GM12865 (cell line): ENCODE results near the gene NDUFC2.
A peak's percentile ranks its signal among the peaks of the same experiment; 100 is the strongest.
"Not testable (repeated sequence)": the region's sequence is repeated elsewhere in the genome, so short reads cannot be mapped to it uniquely, and the experiment has no call there.

ENCODE experiments used
- DNase-seq: peaks from one replicate; pipeline ENCODE4 v3.0.0; 2010; ENCODE audit warnings: low read depth
- H3K4me3 ChIP-seq: 2 replicates; pipeline ENCODE4 v1.5.1; 2011; ENCODE audit warnings: mild to moderate bottlenecking, low read depth, low read length, control low read depth
- CTCF ChIP-seq: IDR thresholded peaks from 2 replicates; pipeline ENCODE4 v1.5.1; 2011; ENCODE audit warnings: low read length, control low read depth, low read depth, inconsistent platforms; ENCODE audit not compliant: insufficient read depth; ENCODE audit errors: missing control alignments

Gene NDUFC2

GRCh38 chr11:78109081-78110015, 29.7 kb upstream of the NDUFC2 start:
- DNase-seq = no peak
- no peak for TF ChIP-seq CTCF

DNA sequence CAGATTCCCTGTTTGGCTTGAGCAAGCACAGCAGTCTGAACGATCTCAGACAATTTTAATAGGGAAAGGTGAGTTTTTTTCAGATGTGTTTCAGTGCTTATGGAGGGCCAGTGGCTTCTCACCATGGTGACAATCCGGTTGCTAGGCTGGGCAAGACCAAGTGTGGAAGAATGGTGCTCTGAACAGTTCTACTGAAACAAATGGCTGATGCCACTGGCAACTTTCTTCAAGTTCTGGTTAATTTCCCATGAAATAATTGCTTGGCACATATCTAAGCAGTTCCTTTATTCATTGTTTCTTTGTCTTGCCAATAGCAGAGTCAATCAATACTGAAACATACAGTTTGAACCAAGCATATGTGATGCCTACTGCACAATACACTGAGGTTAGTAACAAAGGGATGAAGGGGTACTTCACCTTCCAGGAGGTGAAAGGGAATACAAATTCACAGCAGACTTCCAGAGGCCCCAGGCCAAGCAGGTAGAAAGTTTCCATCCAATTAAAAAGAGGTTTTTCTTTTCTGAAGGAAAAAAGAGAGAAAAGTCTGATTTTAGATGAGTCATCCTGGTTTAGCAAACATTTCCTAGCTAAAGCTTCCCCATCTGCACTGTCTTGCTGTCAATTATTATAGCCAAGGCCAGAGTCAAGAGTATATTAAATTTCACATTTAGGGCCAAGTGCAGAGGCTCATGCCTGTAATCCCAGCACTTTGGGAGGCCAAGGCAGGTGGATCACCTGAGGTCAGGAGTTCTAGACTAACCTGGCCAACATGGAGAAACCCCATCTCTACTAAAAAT, 21.2 kb upstream of the NDUFC2 start:
- DNase-seq = no peak
- no peak for TF ChIP-seq CTCF
- H3K4me3 ChIP-seq = no peak overlapping the region

More at GRCh38 chr11:78109081-78110015, 29.7 kb upstream of the NDUFC2 start:
- no peak overlapping the region for H3K4me3 ChIP-seq

DNA sequence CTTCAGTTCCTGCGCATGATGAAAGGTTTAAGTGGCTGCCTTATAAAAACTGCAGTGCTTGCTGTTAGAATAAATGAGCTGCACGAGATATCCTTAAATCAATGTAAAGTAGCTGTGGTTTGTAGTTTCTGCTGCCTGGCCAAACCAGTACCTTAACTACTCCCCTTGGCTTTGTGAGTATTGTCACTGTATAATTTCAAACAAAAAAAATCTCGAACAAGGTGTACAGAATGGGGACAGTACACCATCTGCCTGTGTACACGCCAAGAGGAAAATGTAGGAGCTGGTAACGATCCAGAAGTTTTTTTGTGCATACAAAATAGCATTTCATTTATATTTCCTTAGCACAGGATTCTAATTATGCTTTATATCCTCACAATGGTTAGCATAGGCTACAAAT, 20.6 kb upstream of the NDUFC2 start:
- TF ChIP-seq CTCF = no peak
- DNase-seq = no peak

DNA sequence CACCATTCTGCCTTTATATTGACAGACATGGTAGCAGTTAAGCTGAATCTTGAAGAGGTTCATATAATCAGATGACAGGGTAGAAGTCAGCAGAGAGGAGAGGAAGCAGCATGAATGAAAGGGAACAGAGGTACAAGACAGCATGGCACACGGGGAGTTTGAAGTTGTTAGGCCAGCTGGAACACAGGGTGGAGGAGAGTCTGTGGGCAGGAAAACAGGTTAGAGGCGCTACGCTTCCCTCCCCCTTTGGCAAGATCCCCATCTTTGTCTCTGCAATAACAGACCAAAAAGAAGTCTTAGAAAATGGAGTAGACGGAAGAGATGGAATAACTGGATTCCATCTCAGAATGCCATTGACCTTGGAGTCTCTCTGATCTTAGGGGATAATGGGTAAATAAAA, 20.0 kb upstream of the NDUFC2 start:
- no peak overlapping the region for H3K4me3 ChIP-seq
- DNase-seq = no peak
- no peak for TF ChIP-seq CTCF

More for the DNA sequence above, 20.6 kb upstream of the NDUFC2 start:
- no peak overlapping the region for H3K4me3 ChIP-seq

- H3K4me3 ChIP-seq = no peak overlapping the region
- no peak for DNase-seq
- TF ChIP-seq CTCF = no peak
Measured at GRCh38 chr11:78097666-78098385, 18.2 kb upstream of the NDUFC2 start.

DNA sequence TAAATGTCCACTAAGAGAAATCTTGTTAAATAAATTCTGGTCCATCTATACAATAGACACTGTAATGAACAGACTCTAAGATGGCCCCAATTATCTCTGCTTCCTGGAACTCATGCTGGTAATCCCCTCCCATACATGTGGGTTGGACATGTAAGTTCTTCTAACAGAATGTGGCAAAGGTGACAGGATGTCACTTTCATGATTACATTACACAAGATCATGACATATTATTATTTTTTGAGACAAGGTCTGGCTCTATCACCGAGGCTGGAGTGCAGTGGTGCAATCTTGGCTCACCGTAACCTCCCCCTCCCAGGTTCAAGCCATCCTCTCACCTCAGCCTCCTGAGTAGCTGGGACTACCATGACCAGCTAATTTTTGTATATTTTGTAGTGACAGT, 14.6 kb upstream of the NDUFC2 start:
- TF ChIP-seq CTCF = no peak
- no peak overlapping the region for H3K4me3 ChIP-seq
- DNase-seq = peak; percentile 38

GRCh38 chr11:78086521-78087074, 6.9 kb upstream of the NDUFC2 start:
- DNase-seq, H3K4me3 ChIP-seq: not testable (repeated sequence)
